Measurements from ENCODE around the gene PROCA1. TPM values are rescaled to one million over a fixed set of nuclear protein-coding genes. Genes with fewer than 3 reads are reported as not detected.
"Not testable (repeated sequence)": the region's sequence is repeated elsewhere in the genome, so short reads cannot be mapped to it uniquely, and the experiment has no call there.

The PROCA1 gene
- total RNA-seq, 1 donor from 2014 or later: 1.3 TPM

GRCh38 chr17:28728364-28729200 lies 16.9 kb upstream of the PROCA1 start, which contains the start of gene NEK8:
Gene NEK8, plus strand, starts transcription at chr17:28728788. Its CDS starts 26 bp downstream, at chr17:28728814.
- ATAC-seq (ENCODE audit: poor library complexity) (peak; percentile 84), DNase-seq (peak; percentile 97)
- intact Hi-C loops (cut with DNase I): loop anchor here (5.0 to 10.0 kb wide), 2 partner anchors 224 to 376 kb away; partner anchors contain the start of gene PHF12

GRCh38 chr17:28726627-28727491 lies 15.2 kb upstream of the PROCA1 start:
- peak; percentile 76 for ATAC-seq (ENCODE audit: poor library complexity)
- DNase-seq: peak; percentile 95
- intact Hi-C loops (cut with DNase I): loop anchor here (5.0 to 10.0 kb wide), 2 partner anchors 225 to 378 kb away; partner anchors contain the start of gene PHF12

GRCh38 chr17:28726226-28726626 lies 14.5 kb upstream of the PROCA1 start, which contains the start of gene TLCD1:
Gene TLCD1, minus strand, starts transcription at chr17:28726233. Its CDS starts 136 bp downstream, at chr17:28726097.
- ATAC-seq (ENCODE audit: poor library complexity) (peak; percentile 54), DNase-seq (peak; percentile 84)
- intact Hi-C loops (cut with DNase I): loop anchor here (5.0 to 10.0 kb wide), 2 partner anchors 226 to 379 kb away; partner anchors contain the start of gene PHF12

- ATAC-seq (ENCODE audit: poor library complexity) (no peak), DNase-seq (peak; percentile 80)
- intact Hi-C loops (cut with DNase I): loop anchor here (5.0 to 10.0 kb wide), 2 partner anchors 227 to 379 kb away; partner anchors contain the start of gene PHF12
Measured at GRCh38 chr17:28725660-28726225, 14.1 kb upstream of the PROCA1 start.

GRCh38 chr17:28725166-28725659 lies 13.5 kb upstream of the PROCA1 start:
- ATAC-seq (ENCODE audit: poor library complexity) (no peak), DNase-seq (peak; percentile 13)
- intact Hi-C loops (cut with DNase I): loop anchor here (5.0 to 10.0 kb wide), 2 partner anchors 227 to 380 kb away; partner anchors contain the start of gene PHF12

- ATAC-seq (ENCODE audit: poor library complexity) (no peak), DNase-seq (peak; percentile 11)
- intact Hi-C loops (cut with DNase I): loop anchor here (5.0 to 10.0 kb wide), 2 partner anchors 228 to 380 kb away; partner anchors contain the start of gene PHF12
Measured at GRCh38 chr17:28724500-28725165, 12.9 kb upstream of the PROCA1 start.

GRCh38 chr17:28723836-28724499 lies 12.3 kb upstream of the PROCA1 start:
- not testable (repeated sequence) for ATAC-seq (ENCODE audit: poor library complexity); DNase-seq
- intact Hi-C loops (cut with DNase I): loop anchor here (10.0 kb wide), 1 partner anchor 381 kb away; no protein-coding TSS in a partner anchor

GRCh38 chr17:28723159-28723835 lies 11.6 kb upstream of the PROCA1 start:
- ATAC-seq (ENCODE audit: poor library complexity): no peak
- intact Hi-C loops (cut with DNase I): loop anchor here (10.0 kb wide), 1 partner anchor 382 kb away; no protein-coding TSS in a partner anchor
- DNase-seq: peak; percentile 3

- no peak for ATAC-seq (ENCODE audit: poor library complexity)
- intact Hi-C loops (cut with DNase I): loop anchor here (10.0 kb wide), 1 partner anchor 382 kb away; no protein-coding TSS in a partner anchor
- peak; percentile 27 for DNase-seq
Measured at GRCh38 chr17:28722417-28723158, 10.9 kb upstream of the PROCA1 start.

- peak; percentile 32 for DNase-seq
- intact Hi-C loops (cut with DNase I): loop anchor here (10.0 kb wide), 1 partner anchor 384 kb away; no protein-coding TSS in a partner anchor
- ATAC-seq (ENCODE audit: poor library complexity): not testable (repeated sequence)
Measured at GRCh38 chr17:28720997-28721329, 9.3 kb upstream of the PROCA1 start.

GRCh38 chr17:28720247-28720996 lies 8.7 kb upstream of the PROCA1 start:
- ATAC-seq (ENCODE audit: poor library complexity): no peak
- intact Hi-C loops (cut with DNase I): loop anchor here (10.0 kb wide), 1 partner anchor 384 kb away; no protein-coding TSS in a partner anchor
- no peak for DNase-seq

- DNase-seq (no peak), ATAC-seq (ENCODE audit: poor library complexity) (no peak)
- intact Hi-C loops (cut with DNase I): no loop called here
Measured at GRCh38 chr17:28719021-28719433, 7.3 kb upstream of the PROCA1 start.

GRCh38 chr17:28718333-28719020 lies 6.8 kb upstream of the PROCA1 start:
- intact Hi-C loops (cut with DNase I): no loop called here
- DNase-seq: no peak
- ATAC-seq (ENCODE audit: poor library complexity): no peak

- peak; percentile 81 for DNase-seq
- ATAC-seq (ENCODE audit: poor library complexity): peak; percentile 31
- intact Hi-C loops (cut with DNase I): no loop called here
Measured at GRCh38 chr17:28717578-28718332, 6.1 kb upstream of the PROCA1 start, which contains the start of gene RAB34. Gene RAB34, minus strand, starts transcription at chr17:28717868. Its CDS starts 602 bp downstream, at chr17:28717266.
